Fibroblast of upper back skin (primary cell): ENCODE results near the gene COL25A1.

Source experiments
- DNase-seq: peaks from one replicate; pipeline ENCODE4 v3.0.0-alpha.2; 2013

The COL25A1 gene

DNA sequence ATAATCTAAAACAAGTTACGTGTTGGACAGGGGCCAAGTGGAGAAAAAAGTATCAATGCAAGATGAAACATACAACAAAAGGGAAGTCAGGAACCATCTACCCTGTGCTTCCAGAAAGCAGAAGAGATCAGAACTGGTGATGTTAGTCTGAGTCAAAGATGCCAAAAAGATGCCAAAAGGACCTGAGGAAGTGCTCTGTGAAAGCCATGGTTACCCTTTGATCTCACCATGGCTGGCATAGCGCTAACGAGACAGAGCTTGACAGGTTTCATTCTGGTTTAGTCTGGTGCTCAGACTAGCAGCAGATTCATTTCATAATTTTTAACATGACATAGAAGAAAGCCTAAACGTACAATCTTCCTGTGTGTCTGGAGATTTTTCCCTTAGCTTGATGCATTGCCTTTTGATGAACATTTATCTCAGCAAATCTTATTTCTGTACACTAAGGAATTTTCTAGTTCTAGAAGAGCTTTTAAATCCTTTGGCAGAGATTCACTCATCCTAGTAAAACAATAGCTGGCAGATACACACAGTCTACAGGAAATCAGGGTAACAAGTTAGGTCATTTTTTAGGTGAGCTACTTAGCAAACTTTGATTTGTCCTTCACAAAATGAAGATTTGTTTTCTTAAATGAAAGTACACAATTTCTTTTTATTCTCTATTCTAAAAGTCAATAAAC is 87.7 kb downstream of the COL25A1 start:
- peak; percentile 21 for DNase-seq

DNA sequence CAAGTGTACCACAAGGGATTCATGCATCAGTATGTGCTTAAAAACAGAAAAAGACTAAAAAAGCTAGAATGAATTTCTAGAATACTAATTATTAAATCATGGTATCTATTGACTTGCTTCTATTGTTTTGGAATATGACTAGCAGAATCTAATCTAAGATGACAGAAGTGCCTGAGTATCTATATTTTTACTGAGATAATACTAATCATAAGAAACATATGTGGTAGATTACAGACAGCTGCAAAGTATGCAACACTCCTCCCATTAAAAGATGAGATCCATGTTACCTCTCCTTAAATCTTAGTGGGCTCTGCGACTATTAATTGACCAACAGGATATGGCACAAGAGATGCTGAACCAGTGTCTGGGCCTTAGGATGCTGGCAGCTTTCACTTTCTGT is 89.4 kb downstream of the COL25A1 start:
- no peak for DNase-seq

DNA sequence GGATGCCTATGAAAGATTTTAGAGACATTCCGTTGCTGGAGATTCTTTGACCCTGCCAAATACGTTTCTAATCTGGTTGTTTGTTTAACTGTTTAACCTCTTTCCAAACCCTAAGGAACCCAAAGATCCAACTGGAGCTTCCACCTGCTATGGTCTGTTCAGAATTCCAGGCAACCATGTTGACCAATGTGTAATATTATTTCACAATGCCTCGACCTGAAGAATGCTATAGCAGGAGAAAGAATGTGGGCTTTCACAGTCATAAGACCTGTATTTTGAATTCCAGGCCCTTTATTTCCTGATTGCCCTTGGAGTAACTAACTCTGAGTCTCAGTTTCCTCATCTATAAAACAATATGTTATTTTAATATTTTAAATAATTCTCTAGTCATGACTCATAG is 90.8 kb downstream of the COL25A1 start:
- DNase-seq = peak; percentile 63

DNA sequence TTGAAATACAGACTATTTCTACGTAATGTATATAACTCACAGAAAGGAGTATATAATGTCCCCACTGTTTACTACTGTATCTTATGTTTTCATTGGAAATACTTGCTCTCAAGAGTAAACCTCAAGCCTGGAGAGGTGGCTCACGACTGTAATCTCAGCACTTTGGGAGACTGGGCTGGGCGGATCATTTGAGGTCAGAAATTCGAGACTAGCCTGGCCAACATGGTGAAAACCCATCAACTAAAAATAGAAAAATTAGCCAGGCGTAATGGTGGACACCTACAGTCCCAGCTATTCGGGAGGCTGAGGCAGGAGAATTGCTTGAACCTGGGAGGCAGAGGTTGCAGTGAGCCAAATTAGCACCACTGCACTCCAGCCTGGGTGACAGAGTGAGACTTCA is 92.8 kb downstream of the COL25A1 start:
- DNase-seq = no peak

DNA sequence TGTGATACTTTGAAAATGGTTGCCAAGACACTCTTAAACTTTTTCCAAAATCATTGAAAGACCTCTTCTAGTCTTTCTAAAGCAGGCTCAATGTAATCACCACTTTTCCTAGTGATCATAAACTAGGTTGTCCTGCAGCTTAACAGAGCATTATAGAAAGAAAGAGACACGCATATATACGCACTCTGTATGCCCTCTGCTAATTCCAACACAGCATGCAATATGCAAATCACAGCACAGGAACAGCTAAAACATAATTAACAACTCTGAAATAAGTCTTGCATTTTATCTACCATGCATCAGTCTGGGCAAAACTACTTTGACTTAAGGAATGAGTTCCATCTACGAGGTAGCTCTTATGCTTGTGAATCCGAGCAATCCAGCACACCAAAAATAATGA is 94.6 kb downstream of the COL25A1 start:
- no peak for DNase-seq

DNA sequence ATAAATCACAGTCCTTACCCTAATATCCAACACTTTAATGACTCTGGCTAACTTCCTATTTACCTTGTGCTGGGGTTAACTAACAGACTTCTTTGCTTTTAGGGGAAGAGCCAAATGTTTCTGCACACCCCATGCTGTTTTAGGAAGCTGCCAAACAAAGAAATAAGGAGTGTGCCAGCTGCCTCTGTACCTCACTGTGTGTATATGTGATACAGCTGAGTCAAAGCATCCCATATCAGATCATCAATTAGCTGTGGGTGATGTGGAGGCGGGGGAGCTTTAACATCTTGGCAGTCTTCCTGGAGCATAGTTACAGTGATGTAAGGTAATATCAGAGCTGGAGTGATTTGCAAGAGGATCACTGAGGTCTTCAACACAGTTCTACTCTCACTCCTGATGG is 95.4 kb downstream of the COL25A1 start:
- peak; percentile 93 for DNase-seq

DNA sequence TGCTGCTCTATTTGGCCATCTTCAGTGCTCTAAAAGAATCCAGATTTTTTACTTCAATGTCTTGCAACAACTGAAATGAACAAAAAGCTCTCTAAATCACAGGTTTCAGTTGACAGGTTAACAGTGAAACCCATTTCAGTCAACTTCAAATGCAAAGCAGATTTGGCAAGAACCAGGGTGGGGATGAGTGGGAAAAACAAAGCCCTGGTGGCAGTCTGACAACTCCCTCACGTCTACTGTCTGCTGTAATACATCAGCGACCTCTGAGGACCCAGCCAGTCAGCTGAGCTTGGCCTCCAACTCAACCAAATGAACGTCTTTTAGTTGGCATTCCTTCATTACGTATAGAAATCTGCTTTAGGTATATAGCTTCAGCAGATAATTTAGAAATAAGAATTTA is 95.8 kb downstream of the COL25A1 start:
- peak; percentile 64 for DNase-seq

DNA sequence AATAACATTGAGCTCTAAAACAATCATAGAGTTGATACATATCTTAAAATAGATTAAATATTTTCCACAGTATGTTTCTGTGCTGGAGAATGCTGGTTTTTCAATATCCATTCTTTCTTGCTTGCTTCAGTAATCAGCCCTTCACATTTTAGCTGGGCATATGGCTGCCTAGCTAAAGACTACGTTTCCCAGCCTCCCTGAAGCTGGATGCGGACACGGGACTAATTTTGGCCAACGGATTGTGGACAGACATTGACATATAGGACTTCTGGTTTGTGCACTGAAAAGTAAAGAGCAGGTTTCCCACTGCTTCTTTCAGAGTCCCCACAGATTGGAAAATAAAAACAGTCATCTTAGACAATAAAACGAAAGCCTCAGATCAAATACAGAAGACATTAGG is 97.3 kb downstream of the COL25A1 start:
- DNase-seq = no peak

DNA sequence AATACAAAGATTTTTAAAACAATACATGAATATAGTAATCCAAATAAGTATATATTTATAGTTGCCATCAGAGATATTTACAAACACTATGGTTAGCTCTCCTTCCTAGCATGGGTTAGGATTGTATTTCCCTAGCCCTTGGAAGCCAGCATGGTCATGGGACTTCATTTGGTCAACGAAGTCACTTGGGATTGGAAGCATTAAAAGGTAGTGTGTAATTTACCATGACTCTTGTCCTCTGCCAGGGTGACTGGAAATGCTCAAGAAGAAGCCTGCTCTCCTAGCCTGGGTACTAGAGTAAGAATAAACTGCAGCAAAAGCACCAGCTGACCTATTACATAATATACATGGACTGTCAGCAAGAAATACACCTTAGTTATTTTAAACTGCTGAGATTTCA is 102.9 kb downstream of the COL25A1 start:
- DNase-seq = no peak

DNA sequence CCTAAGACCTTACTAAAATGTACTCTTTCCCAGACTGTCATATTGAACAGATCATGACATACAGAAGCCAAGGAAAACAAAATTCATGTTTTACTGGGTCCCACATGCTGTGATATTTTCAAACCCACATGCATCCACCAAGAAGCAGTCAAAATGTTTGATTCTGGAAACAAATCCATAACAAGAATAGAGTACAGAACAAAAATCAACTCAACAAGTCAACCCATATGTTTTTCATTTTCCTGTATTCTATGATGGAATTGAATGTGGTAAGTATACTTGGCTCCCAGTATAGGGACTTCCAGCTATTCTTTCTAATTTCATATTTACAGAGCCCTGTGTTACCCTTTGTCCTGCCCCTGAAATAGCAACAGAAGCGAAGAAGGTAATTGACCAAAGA is 106.8 kb downstream of the COL25A1 start:
- peak; percentile 27 for DNase-seq

DNA sequence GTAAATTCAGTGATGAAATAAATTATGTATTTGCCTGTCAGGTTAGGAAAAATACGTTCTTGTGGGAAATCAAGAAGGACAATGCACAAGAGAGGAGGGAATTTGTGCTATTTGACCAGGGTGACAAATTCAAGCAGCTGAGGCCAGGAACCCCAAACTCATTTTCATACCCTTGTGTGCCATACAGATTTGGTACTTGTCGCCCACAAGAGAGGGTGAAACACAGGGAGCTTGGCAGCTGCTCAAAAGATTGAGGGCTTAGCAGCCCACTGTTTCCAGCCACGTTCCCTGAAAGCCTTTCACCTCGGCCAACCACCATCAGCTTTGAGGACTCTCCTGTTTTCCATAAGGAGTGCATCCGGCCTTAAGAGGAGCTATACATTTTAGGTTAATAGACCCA is 111.2 kb downstream of the COL25A1 start:
- no peak for DNase-seq

DNA sequence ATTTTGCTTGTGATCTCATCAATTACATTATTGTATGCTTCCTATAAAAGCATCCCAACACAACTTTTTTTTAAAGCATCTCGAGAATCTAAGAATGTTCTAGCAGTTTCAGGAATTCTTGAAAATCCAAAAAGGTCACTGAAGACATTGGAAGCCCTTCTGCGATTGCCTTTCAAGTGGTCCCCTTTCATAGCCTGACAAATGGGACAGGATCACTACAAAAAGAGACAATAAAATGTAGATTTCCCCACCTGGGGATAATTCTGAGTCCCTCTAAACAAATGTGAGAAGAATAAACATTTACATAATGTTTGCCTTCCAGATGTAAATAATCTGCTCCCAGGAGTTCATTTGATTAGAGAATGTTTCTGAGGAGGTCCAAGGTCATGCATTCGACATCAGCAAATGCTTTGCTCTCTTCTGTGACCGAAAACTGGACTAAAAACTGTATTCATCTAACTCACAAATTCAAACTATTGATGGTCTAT is 116.0 kb downstream of the COL25A1 start:
- no peak for DNase-seq

DNA sequence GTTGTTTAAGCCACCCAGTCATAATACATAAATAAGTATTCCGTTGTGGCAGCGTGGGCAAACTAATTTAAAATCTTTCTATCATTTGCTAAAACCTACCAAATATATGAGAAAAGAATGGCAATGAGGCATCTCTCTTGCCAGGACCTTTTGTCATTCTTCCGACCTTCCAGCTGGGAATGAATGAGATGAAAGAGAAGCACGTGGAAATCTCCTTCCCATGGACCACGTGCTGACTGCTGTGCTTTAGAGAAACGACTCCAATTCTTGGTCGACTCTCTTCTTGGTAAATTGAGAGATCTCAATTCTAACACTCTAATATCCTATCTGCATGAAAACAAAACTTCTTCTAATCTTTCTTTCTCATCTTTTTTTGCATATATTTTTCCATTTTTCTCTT is 116.5 kb downstream of the COL25A1 start:
- DNase-seq = no peak

DNA sequence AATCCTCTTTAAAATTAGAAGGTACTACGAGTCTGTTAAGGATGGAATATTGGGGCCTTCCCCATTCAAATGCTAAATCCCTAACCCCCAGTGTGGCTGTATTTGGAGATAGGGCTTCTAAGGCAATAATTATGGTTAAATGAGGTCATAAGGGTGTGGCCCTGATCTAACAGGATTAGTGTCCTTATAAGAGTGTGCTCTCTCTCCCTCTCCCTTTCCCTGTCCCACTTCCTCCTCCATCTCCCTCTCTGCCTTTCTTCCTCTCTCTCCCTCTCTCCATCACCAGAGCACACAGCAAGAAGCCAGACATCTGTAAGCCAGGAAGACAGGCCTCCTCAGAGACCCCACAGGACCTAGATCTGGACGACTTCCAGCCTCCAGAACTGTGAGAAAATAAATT is 116.9 kb downstream of the COL25A1 start:
- no peak for DNase-seq

DNA sequence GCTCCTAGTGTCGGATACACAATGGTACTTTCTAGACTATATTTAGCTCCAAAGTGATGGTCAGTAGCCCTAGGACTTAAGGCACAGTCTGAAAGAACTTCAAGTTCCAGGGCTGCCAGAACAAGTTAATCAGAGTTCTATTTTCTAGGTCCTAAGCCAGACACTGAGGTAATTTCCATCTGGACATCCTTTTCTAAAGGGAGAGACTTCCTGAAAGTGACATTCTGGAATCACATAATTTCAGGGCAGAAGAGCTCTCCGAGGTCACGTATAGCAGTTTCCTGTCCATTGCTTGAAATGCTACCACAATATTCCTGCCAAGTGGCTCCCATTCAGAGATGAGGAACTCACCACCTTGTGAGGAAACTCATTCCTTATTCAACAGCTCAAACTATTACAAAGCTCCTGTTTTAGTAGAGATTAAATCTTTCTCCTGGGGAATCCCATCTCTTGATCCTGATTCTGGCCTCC is 117.9 kb downstream of the COL25A1 start:
- DNase-seq = peak; percentile 50

DNA sequence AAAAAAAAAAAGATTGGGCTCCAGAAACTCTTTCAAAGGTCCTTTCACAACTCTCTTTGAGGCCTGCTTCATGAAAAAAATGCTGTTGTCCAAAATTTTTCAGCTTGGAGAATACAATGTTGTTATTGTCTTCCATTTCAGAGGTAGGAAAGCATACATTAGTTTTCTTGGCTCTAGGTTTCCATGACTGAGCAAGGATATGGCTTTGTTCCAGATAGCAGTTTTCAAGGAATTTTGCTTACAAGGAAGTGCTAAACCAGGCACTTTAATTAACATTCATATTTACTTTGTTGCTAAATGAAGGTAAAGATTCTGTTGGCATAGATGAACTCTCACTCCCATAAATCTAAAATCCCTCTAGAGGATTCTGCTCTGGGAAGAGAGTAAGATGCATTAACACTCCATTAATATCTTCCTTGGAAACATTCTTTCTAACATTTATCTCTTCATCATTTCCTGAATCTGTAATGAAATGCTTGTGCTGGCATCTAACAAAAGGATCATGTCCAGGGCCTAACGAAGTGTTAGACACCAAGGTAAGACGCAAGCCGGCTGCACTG is 118.4 kb downstream of the COL25A1 start:
- no peak for DNase-seq

DNA sequence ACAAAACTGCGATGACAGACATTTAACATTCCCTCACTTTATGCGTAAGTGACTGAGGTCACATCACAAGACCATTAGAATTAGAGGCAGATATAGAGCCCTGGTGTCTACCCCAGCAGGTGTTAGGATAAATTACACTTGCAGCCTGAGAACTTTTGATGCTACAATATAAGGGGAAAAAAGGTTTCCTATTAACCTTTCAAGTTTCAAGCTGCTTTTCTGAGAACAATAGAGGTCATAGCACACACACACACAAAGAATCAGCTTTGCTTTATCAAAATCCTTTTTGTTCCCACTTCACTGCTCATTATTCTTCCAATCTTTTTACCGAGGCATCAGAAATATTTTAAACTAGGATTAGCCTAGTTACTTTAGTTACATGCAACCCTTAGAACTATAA is 119.8 kb downstream of the COL25A1 start:
- DNase-seq = no peak

DNA sequence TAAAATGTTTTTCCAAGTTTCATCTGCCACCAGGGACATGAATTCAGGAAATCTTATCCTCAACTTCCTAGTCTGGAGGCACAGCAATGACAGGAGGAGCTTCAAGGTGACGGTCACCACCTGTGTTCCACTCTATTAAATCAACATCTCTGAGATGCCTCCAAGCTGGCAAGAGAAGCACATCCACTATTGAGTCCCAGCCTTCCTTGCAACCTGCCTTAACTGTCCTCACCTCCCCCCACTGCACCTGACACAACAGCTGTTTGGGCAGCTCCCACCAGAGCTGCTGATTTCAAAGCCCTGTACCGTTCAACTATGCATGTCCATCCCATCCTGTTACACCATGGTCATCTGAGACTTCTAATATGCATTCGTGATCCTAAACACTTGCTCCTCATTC is 123.4 kb downstream of the COL25A1 start:
- DNase-seq = no peak

DNA sequence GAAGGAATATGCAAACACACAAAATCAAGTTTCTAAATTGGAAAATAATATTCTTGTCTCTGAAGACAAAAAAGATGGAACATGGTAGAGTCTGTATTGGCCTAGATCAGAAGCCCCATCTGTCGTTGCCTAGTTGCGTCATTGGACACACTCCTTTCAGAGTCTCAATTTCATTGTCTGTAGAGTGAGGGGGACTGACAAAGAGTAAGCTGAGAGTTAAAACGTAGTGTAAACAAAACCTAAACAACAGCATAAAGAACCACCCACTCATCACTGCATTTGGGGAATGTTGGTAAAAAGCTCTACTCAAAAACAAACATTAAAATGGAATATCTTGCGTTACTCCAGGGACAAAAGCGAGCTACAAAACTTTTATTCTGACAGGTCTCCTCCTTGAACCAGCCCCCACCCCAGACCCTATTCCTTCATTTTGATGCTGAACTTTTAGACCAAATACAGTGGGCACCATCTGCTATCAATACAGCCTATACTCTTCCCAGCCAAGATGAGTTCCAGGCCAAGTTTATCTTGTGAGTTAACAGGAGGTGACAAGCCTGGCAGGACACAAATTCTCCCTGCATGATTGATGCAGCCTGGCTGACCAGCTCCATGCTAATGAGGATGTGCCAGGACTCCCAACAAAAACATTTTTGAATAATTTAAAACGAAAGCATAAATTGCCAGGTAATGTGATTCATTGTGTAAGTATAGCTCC is 125.2 kb downstream of the COL25A1 start:
- peak; percentile 7 for DNase-seq

DNA sequence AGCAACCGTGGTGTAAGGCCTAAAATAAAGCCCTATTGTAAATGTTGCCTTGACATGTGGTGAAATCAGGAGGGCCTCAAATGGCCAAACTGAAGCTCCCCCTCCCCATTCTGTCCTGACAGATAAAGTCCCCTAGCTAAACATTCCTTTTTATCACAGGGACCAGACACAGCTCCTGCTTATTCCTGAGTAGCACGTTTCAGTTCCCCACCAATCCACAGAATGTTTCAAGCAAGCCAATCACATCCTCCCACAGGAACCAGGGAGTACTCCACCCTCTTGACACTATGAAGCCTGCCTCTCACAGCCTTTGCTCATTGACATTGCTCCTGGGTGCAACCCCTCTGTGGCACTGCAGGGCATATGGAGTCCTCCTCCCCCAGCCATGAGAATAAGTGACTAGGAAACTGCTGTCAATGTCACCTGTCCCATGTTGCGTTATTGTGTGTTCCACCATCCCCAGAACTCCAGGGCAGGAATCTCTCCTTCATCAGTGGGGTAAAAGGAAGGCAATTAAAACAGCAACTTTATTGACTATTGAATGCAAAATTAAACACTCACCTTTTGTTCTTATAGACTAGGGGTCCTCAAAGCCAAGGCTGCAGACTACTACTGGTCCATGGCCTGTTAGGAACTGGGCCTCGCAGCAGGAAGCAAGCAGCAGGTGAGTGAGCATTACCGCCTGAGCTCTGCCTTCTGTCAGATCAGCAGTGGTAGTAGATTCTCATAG is 128.1 kb downstream of the COL25A1 start:
- DNase-seq = no peak

DNA sequence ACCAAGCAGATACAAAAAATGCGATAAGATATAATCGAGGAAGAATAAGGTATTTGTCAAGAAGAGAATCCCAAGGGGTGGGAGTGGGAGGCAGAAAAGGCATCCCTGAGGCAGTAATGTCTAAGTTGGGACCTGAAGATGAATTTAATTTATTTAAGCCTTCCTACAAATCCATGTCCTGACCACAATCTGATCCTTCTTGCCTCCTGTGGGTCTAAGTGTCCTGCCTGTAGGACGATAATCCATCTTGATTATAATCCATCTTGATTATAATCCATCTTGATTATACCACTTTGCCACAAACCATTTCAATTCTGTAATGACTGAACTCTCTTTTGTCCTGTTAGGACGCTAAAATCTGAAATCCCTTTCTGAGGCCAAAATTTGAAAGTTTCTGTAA is 130.2 kb downstream of the COL25A1 start:
- DNase-seq = no peak

DNA sequence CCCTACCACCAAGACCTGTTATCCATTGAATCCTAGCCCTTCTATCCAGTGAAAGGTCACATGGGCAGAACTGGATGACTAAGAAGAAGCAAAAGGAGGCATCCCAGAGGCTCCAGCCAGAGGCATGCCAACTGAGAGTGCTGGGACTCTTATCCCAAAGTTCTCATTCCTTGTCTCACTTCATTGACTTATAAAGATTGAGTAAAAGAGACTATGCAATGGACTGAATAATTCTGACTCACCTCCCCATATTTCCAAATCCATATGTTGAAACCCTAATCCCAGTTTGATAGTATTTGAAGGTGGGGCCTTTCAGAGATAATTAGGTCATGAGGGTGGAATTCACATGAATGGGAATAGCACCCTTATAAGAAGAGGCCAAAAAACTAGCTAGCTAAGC is 131.4 kb downstream of the COL25A1 start:
- DNase-seq = peak; percentile 40

DNA sequence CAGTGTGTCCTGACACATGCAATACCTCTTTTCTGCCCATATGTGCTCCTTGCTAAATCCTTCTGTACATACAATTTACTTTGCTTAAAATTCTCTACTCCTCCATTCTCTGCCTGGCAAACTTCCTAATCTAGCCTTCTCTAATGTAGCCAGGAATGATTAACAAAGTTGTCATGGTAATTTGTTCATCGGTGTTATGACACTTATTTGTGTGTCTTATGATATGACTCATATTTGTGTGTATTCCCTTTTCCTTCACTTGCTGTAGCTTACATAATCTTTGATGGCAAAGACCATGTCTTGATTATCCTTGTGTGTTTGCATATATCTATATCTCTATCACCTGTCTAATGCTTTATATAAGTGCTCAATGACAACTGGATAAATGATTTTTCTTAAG is 133.3 kb downstream of the COL25A1 start:
- peak; percentile 6 for DNase-seq

DNA sequence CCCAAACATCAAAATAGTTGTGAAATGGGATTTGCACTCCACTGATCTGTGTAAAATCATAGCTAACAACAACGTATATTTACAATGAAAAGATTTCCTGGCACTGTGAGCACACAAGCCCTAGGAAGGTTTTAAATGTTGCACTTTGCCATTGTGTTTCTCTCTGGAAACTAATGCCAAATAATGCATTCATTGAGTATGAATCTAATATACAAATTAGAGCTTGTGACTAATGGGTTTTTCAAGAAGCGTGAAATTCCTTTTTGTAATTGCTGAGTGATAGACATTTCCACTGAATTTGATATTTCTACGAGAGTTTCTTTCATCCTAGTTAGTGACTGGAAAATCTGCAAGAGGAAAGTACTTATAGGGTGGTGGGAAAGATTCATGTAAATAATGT is 135.9 kb downstream of the COL25A1 start:
- no peak for DNase-seq
